DMS153 (cell line): ENCODE measurements around the gene FKBP2.

Experiments
- DNase-seq: peaks from one replicate; lab custom pipeline; 2025; lab: John Stamatoyannopoulos, UW

FKBP2 gene

DNA sequence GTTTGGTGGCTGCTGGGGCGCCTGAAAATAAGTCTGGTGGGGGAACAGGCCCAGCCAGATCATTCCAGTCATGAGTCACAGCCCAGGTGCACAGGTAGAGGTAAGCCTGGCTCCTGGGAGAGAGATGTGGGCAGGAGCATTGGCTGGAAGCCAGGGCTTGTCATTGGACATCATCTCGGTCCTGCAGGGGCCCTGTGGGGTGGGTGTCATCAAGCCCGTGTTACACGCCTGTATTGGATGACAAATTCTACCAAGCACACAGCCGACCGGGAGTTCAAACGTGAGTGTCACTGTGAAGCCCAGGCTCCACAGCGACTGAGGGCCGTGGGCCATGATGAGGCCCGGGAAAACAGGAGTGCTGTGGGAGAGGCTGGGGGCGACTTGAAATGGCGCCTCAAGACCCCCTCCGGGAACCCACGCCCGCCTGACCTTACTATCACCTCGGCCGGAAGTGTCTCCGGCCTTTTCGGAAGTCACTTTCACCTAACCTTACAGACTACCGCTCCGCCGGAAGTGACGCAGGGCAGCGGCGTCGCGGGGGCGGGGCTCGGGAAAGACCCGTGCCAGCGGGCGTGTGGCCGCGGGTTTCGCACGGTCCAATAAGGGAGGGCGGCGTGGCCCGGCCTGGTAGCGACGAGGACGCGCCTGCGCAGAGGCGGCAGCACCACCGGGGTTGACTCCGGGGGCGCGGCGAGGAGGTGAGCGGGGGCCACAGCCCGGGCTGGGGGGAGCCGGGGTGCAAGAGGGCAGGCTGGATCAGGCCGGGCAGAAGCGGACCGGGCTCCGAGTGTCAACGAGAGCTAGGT lies at the start of gene FKBP2:
Gene FKBP2, plus strand, starts transcription at position 661 of the 806 bp plus-strand sequence. CDS start 1,293 bp downstream, outside the sequence.
- peak; percentile 95 for DNase-seq

DNA sequence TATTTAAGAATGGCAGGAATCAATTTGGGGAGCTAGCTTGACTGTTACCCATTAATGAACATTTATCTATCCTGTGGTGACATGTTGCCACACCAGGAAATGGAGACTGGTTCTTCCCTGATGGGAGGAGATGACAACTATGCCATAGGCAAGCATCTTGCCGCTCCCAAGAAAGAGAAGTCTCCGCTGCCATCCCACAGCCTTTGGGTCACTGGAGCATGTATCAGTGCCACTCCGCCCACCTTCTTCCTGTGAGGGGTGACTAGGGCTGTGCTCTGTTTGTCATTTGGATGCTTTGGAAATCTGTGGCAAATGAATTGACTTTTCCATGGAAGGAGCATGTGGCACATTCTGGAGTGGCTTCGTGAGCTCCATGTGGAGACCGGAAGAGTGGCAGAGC lies 48.5 kb upstream of the FKBP2 start:
- no peak for DNase-seq

DNA sequence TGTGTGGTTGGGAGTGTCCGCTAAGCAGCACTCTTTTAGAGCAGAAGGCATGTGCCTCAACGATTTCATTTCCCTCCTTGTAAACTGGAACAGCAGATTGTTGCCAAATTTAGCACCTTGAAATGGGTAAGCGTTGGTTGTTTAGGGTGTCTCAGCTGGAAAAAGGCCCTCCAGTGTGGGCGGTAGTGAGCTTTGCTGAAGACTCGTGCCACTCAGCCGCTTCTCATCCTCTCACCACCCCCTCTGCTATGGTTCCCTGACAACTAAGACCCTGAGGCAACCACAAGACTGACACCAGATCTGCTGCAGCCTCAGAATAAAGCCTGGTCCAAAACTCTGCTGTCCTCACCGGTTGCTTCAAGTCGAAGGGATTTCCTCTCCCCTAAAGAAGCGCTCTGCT lies 44.3 kb upstream of the FKBP2 start:
- DNase-seq: no peak

DNA sequence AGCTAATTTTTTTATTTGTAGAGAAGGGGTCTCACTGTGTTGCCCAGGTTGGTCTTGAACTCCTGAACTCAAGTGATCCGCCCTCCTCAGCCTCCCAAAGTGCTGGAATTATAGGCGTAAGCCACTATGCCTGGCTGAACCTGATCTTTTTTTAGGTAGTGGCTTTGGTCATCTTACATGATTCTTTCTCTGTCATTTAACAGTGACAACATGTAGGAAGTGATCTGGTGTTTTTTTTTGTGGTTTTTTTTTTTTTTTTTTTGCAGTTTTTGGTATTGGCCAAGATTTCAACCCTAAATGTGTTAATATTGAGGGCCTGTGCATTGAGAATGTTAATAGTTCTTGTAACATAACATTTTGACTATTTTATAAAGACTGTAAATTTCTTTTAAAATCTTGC lies 42.4 kb upstream of the FKBP2 start:
- DNase-seq: no peak

DNA sequence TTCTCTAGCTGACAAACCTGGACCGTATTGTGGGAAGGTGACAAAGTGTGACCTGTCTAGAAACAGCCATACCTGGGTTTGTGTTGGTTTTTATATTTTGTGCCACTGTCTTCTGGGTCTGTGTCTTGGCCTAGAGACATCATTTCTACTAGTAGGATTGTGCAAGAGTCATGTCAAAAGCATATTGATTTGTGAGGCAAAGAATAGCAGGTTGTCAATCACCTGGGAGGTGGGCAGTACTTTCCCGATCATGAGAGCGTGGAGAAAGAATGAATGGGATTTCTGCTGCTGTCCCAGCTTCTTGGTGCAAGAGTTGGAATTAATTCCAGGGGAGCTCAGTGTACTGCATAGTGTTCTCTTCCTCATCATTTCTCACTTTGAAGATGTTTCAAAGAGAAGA lies 39.4 kb upstream of the FKBP2 start:
- no peak for DNase-seq

DNA sequence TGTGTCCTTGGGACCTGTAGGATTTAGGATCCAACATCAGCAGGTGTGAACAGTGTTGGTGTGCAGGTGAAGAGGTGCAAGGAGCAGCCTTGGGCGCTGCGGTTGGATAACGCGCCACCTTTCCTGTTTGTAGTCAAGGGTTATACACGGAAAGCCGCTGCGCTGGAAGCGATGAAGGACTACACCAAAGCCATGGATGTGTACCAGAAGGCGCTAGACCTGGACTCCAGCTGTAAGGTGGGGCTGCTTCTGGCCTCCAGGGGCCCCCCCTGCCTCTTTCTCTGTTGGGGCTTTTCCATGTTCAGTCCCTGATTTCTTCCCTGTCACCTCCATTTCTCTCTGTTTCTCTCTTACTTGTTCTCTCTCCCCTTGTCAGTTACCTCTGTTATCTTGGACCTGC lies 37.9 kb upstream of the FKBP2 start:
- DNase-seq: no peak

DNA sequence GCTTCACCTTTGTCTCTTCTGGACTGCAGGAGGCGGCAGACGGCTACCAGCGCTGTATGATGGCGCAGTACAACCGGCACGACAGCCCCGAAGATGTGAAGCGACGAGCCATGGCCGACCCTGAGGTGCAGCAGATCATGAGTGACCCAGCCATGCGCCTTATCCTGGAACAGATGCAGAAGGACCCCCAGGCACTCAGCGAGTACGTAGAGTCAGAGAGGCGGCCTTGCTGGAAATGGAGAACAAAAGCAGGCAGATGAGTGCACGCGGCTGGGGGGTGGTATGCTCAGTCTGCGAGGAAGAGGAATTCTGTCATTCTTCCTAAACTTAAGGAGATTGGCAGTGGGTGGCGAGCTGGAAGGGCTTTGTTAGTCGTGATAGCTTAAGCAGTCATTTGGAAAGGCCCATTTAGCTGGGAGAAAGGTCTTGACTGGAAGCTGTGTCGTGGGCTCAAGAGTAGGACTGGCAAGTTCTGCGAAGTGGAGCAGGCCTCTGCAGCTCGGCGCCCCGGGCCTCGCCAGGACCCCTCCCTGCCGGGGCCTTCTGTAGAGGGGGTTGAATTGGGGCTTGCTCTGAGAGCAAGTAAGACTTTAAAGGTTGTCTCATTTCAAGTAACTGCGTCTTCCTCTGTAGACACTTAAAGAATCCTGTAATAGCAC lies 37.3 kb upstream of the FKBP2 start:
- no peak for DNase-seq

DNA sequence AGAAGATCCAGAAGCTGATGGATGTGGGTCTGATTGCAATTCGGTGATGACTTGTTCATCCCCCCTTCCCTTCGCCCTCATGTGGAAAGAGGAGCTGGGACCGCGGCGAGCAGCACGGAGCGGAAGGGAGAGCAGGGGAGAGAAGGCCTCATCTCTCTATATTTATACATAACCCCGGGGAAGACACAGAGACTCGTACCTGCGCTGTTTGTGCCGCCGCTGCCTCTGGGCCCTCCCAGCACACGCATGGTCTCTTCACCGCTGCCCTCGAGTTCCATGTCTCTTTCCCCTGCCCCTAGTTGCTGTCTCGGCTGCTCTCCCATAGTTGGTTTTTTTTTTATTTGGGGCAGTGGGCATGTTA lies 36.8 kb upstream of the FKBP2 start:
- no peak for DNase-seq

DNA sequence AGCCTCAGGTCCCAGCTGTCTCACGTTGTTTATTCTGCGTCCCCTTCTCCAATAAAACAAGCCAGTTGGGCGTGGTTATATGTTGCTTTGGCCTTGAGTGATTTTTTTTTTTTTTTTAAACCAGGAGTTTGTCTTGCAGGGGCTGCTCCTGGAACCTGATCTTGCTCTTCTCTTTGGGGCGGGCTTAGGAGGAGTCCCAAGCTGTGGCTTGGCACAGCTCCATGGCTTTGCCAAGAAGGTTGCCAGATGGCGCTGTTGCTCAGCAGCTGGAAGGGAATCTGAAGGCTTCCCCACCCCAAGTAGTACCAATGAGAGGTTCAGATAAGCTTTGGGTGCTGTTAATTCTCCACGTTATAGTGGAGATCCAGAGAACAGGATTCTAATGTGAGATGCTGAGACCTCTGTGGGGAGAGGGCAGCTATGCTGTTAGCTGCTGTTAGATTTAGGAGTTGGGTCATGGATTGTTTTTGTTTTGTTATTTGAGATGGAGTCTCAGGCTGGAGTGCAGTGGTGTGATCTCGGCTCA lies 36.4 kb upstream of the FKBP2 start:
- DNase-seq: peak; percentile 71

DNA sequence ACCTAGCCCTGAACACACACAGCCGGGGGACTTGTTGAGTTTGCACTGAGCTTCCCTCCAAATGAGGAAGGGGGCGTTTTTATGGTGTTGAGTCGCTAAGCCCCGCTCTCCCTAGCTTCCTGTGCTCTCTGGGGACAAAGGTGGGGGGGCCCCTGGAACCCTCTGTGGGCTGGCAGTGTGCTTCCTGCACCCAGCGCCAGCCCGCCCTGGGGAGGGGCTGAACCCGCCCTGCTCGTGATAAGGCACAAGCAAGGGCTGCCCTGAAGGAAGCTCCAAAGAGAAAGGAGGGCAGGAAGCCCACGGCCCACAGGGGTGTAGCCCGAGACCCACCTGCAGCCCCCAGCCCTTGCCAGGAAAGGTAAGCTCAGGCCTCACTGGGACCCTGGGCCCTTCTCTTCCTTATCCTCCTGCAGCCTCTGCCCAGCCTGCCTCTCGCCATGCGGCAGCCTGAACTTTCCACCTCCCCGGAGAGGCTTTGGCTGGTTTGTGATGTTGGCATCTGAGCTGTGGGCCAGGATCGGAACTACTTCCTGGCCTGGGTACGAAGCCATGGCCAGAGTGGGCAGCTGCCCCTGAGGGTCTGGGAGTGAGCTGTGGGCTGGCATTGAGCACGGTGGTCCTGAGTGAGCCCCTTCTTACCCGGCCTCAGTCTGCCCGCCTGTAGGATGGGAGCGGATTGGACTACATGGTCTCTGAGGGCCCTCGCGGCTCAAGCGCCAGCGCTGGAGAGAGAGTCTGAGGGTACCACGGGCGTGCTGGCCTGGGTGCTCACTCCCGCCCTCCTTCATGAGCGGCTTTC lies 34.2 kb upstream of the FKBP2 start, which contains the start of gene FERMT3:
Gene FERMT3, plus strand, starts transcription at position 265 of the 799 bp plus-strand sequence. CDS start 644 bp downstream, outside the sequence.
- DNase-seq: no peak

DNA sequence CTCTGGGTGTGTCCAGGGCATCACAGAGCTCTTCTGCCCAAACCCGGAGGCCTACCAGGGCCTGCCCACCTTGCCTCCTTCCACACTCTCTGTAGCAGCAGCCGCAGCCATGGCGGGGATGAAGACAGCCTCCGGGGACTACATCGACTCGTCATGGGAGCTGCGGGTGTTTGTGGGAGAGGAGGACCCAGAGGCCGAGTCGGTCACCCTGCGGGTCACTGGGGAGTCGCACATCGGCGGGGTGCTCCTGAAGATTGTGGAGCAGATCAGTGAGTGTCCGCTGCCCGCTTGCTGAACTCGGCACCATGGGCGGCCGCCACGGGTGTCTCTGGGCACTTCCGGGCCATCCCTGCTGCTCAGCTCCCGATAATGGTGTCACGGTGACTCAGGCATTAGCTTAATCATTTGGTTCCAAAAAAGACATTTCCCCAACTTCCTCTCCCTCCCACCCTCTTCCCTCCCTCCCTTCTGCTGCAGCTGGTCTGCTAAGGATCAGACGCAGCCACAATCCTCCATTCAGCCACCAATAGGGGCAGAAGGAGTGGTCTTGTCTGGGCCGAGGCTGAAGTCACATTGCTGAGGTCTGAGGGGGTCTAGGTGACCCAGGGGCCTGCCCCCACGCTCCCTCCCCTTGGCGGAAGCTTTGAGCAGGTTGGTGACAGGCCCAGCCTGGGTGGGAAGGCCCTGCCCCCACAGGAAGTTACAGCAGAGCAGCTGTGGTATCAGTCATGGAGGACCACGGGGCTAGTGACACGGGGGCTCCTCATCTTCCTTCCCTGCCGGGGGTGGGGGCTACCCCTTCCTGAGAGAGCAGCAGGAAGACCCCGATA lies 33.4 kb upstream of the FKBP2 start:
- DNase-seq: no peak

DNA sequence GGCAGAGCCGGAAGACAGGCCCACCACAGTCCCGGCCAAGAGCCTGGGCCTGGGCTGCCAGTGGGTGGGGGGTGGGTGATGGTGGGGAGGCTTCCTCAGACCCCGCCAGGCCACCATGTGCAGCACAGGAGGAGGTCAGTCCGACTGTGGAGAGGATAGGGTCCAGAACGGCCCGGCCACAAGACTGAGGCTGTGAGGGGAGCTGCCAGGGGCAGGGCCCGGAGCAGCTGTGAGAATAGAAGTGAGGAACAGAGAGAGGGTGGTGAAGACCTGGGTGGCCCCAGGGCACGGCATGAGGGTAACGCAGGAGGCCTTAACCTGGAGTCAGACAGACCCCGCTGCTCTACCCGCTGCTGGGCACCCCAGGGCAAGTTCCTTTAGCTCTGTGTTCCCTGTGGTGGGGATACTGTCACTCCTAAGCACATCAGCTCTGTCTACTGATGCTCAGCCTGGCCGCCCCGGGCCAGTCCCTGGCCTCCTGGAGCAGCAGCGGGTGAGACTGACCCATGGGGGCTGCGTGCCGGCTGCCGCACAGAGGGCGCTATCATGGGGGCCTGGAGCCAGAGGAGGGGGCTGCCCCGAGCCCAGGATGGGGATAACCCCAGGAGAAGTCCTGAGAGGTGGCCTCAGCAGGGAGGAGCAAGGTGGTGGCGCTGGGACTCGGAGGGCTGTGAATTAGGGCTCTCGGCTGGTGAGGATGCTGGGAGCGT lies 32.7 kb upstream of the FKBP2 start:
- no peak for DNase-seq

DNA sequence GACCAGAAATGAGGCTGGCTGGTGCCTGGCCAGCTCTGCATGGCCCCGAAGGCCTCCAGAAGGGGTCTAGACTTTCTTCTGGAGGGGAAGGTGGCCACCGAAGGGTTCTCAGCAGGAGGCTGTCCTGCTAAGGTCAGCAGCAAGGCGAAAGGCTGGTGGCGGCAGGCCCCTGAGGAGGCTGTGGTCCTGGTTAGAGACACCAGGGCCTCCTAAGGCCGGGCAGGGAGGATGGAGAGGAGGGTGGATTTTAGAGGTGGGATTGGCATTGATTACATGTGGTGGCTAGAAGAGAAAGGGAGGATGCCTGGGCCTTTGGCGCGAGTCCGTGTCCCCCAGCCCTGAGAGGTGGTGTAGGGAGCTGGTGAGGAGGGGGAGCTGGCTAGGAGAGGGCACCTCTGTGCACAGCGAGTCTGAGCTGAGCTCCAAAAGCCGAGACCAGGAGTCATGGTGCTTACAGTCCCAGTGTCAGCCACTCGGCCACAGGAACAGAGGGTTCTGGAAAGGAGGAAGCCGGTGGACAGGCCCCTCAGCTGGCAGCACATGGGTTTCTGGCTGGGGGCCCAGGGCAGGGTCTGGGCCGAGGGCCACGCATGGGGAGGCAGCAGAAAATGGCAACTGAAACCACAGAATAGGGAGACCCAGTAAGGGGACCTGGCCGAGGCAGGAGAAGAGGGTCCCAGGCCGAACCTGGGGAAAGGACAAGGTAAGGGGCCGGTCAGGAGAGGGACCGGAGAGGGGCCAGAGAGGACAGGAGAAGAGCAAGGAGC lies 31.9 kb upstream of the FKBP2 start:
- no peak for DNase-seq

DNA sequence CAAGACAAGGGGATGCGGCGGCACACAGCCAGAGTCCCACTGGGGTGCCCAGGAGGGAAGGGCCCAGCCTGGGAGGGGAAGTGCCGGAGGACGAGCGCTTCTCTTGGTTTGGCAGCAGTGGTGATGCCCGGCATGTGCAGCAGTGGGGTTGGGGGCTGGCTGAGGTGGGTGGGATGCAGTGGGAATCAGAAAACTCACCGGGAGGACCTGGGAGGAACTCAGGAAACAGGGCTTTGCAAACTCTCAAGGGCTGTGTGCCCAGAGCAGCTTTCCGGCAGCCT lies 31.4 kb upstream of the FKBP2 start:
- DNase-seq: no peak

DNA sequence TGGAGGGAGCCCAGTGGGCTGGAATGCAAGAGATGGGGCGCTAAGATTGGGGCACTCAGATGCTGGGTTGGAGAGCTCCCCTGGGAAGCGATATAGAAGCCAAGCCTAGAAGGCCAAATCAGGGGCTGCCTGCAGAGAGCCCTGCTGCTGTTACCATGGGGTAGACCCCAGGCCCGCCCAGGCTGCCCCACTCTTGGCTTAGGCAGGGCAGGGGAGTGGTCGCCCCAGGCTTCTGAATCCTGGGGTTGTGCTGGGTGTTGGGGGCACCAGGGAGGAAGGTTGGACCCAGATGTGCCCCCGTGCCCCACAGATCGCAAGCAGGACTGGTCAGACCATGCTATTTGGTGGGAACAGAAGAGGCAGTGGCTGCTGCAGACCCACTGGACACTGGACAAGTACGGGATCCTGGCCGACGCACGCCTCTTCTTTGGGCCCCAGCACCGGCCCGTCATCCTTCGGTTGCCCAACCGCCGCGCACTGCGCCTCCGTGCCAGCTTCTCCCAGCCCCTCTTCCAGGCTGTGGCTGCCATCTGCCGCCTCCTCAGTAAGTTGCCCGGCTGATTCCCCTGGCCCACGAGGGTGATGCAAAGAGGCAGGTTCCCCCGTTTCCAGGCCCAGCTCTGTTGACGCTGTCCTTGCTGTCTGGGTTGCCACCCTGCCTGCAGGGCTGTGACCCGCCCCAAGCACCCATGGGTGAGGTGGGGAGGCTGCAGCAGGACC lies 30.4 kb upstream of the FKBP2 start:
- no peak for DNase-seq

DNA sequence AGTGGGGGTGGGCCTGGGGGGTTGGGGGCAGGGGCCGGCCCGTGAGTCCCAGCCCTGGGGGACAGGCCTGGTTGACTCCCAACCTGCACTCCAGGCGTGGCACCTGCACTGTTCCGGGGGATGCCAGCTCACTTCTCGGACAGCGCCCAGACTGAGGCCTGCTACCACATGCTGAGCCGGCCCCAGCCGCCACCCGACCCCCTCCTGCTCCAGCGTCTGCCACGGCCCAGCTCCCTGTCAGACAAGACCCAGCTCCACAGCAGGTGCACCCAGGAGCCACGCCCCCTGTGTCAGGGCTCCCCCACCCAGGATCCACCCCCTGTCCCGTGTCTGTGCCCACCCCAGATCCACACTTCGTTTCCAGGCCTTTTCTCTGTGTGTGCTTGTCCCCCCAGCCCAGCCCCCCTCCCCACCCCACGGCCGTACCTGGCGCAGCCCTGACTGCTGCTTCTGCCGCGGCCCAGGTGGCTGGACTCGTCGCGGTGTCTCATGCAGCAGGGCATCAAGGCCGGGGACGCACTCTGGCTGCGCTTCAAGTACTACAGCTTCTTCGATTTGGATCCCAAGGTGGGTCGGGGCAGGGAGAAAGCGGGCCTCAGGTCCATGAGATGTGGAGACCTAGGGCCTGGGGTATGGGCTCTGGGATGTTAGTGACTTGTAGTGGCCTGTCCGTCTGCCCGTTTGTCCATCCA lies 29.6 kb upstream of the FKBP2 start:
- no peak for DNase-seq

DNA sequence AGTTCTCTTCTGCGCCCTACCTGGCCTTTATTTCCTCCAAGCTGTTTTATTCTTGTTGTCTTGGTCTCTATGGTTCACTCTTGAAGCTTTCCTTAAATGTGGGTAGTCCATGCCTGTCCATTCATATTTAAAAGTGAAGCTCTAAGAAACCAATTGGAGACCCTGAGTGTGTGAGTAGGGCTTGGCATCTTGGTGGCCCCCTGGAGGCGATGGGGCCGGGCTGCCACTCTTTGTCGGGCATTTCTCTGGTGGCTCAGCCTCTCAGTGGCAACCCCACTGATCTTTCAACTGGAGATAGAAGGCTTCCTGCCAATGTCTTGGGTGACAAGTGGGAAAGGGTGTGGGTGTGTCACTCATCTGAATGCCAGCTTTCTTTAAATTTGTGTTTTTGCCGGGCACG lies 24.0 kb upstream of the FKBP2 start:
- no peak for DNase-seq

DNA sequence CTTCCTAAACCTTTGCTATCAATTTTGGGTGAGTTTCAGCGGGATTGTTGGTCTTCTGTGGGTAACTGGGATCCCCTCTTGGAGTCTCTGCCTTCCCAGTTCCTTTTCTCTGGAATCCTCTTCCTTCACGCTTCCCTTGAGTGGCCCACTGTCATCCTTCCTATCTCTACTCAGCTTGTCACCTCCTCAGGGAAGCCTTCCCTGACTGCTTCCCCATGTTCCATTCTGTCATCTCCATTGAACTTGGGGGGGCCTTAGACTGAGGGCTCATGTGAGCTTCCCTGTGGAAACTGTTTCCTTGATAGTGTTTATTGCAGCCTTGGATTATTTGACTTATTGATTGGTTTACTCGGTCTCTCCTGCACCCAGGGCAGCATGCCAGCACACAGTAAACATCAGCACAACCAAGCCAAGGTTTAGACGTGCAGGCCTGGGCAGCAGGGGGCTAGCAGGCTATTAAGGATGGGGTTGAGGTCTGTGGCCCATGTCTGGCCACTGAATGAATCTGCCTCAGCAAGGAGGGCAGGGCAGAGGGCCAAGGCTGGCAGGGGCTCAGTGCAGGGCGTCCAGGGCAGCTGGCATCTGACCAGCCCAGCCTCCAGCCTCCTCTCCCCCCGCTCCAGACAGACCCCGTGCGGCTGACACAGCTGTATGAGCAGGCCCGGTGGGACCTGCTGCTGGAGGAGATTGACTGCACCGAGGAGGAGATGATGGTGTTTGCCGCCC lies 22.1 kb upstream of the FKBP2 start:
- DNase-seq: no peak

DNA sequence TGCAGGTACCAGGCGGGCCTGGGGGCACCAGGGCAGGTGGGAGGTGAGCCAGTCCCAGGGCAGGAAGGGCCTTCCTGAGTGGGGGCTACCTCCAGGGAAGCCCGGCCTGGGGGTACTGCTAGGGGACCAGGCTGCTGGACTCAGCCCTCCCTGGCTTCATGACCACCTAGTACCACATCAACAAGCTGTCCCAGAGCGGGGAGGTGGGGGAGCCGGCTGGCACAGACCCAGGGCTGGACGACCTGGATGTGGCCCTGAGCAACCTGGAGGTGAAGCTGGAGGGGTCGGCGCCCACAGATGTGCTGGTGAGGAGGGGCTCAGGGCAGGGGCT lies 21.6 kb upstream of the FKBP2 start:
- DNase-seq: no peak
